Kidney tubule cell (primary cell): ENCODE results near the gene AQP2.
A peak's percentile ranks its signal among the peaks of the same experiment; 100 is the strongest.

Experiments used
- DNase-seq: peaks from one replicate; pipeline ENCODE4 v3.0.0-alpha.2; 2018; ENCODE audit warnings: low spot score

AQP2 gene, protein sequence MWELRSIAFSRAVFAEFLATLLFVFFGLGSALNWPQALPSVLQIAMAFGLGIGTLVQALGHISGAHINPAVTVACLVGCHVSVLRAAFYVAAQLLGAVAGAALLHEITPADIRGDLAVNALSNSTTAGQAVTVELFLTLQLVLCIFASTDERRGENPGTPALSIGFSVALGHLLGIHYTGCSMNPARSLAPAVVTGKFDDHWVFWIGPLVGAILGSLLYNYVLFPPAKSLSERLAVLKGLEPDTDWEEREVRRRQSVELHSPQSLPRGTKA

DNA sequence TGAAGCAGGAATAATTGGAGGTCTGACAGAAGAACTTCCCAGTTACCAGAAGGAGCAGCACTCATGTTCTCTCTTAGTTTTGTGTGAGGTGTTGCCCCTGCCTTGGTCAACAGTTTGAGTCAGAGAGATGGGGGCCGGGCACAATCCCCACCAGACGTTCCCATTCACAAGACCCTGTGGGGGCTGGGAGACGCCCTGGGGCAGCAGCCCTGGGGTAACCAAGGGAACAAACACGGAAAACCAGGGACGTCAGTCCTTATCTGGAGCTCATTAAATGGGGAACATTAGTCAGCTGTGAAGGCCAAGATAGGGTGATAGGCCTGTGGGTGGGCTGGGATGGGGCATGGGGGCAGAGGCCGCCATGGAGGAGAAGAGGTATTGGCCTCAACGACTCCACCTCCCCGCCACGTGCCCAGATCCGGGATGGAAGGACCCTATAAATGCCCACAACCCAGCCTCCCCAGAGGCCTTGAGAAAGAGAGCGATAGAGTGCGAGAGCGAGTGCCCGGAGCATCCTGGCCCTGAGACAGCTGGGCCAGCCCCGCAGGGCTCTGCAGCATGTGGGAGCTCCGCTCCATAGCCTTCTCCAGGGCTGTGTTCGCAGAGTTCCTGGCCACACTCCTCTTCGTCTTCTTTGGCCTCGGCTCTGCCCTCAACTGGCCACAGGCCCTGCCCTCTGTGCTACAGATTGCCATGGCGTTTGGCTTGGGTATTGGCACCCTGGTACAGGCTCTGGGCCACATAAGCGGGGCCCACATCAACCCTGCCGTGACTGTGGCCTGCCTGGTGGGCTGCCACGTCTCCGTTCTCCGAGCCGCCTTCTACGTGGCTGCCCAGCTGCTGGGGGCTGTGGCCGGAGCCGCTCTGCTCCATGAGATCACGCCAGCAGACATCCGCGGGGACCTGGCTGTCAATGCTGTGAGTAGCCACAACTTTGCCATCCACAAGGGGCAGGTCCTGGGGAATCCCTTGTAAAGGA is at the start of gene AQP2:
Gene AQP2 (plus strand): TSS at position 465 of the 979 bp plus-strand sequence. CDS start 94 bp downstream, at position 559.
- no peak for DNase-seq

DNA sequence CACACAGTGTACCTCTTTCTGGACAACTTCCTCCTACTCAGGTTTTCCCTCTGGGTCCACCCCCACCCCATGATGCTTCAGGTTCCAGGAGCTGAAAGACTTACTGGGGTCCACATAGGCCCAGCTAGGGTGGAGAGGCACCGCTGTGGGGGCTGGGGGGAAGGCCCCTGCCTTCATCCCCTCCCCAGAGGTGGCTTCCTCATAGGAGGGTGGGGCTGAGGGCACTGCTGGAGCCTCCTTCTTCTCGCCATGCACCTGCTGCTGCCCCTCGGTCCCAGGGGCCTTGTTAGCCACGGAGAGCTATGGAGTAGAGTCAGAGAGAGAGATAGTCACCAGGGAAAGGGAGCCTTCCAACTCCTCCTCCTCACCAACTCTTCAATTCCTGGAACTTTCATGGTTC is 49.5 kb upstream of the AQP2 start:
- no peak for DNase-seq

DNA sequence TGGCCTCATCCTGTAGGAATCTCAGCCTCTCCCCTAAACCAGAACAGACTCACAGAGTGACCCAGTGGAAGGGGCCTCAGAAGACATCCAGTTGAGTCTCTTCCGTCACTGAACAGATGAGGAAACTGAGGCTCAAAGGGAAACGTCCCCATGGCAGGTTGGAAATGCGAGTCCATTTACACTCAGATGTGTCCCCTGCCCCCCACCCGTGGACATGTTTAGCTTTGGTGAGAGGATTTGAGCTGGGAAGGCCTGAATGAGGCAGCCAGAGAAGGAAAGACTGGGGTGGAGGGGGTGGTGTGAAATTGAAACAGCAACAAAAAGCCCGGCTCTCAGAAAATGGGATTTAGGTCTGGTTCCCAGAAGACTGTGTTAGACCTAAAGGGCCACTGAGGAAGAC is 48.6 kb upstream of the AQP2 start:
- DNase-seq: no peak

DNA sequence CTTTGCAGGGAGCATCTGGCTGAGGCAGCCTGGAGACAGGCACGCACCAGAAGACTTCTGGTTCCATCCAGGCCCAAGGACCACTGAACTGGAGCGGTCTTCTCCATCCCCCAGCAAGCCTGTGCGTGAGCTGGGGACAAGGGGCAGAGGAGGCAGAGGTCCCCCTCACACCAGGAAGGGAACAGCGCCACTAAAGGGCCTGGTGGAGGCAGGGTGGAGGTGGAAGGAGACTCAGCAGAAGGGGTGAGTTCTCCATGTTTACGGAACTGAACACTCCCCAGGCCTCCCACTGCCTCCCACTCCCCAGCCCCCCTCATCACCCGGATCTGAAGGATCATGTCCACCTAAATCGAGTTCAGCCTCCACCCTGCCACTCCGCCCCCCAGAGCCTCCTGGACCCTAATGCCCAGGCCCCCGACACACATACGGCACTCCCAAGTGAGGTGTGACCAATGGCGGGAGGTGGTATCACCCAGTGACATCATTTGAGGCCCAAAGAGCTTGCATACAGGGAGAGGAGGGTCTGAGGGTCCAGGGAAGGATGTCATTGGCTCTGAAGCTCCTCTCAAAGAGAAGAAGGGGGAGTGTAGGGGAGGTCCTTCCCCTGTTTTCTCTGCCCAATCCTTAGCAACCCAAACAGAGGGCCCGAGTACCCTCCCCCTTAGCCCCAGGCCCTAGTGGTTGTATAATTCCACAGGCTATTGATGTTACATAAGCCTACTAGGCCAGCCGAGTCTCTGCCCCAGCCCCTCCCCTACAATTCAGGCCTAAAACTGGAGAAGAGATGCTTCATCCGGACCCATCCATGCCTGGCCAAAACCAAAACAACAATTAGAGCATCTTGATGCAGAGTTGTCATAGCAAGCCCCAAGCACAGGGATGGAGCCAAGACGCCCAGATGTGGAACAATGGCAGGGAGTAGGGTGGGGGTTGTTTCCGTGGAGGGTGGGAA is 47.9 kb upstream of the AQP2 start:
- DNase-seq: no peak

DNA sequence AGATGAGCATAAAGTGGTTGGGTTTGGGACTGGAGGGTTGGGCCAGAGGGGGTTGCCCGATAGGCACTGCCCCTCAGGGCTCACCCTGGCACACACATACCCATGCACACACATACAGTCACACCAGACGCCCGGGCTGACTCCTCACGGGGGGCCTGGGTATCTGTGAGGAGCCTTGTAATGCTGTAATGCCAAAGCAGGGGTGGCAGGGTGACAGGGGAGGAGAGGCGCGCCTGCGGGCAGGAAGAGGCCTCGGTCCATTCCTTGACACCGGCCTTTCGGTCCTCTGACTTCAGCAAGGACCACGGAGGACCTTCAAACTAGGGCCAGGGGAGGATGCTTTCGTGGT is 47.2 kb upstream of the AQP2 start:
- DNase-seq: no peak

DNA sequence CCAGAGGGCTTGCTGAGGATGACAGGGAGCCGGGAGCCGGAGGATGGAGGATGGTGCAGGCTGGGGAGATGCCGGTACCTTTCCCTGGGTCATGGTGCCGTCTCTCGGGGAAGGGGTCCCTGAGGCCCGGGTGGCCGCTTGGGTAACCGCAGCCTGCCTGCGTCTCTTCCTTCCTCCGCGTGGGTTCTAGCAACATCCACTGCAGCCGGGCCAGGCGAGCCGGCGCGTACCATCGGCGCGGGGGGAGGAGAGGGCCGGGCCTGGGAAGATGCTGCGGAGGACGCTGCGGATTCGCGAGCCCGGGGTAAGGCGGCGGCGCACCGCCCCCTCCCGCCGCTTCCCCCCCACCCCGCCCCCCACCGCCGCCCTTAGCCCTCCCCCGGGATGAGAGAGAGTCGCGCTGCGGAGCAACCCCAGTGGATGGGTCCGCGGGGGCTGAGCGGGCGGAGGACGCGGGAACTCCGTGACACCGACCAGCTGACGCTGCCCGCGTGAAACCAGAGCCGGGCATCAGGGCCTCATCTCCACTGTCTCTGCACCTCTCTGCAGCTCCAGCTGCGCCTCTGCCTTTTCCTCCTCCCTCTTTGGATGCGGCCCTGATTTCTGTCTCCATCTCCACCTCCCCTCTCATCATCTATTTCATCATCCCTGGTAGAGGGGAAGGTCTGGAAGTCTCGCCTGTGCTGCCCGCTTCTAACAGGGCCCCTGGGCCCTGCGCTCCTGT is 46.7 kb upstream of the AQP2 start, which contains the start of gene FAIM2:
Gene FAIM2 (minus strand): TSS at position 201 of the 724 bp plus-strand sequence. CDS start 108 bp downstream, at position 93.
- no peak for DNase-seq

DNA sequence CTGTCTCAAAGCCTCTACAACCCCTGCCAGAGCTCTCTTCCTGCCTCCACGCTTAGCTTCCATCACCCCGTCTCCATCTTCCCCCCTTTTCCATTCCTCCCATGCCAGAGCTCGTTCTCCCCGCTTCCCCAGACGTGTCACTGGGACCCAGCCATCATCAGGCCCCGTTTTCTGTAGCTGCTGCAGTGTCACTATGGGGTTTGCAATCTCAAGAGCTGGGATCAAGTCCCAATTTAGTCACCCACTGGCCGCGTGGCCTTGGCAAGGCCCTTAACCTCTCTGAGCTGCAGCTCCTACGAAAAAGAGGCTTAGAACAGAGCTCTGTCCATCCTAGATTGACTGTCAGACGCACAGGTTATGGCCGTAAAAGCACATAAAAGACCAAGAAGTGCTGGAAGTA is 45.9 kb upstream of the AQP2 start:
- DNase-seq: no peak

DNA sequence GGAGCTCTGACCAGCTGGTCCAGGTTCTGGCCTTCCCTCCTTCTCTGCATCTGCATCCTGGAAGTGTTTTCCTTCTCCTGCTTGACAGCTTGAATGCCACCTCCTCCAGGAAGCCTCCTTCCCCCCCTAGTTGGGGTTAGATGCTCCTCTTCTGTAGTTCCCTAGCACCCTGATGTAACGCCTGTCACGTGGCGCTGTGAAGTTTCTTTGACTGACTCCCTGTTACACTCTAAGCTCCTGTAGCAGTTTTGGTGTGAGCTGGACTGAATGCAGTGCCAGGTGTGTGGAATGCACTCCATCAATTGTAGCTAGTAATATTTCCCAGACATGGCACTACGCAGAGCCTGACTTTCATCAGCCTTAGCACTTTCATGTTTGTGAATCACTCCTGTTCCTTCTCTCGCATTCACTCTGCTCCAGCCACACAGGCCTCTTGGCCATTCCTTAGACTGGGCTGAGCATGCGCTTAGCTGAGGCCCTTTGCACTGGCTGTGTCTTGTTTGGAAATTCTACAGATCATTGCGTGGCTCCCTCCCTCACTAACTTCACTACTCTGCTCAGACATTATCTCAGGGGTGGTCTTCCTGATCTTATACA is 44.7 kb upstream of the AQP2 start:
- DNase-seq: no peak

DNA sequence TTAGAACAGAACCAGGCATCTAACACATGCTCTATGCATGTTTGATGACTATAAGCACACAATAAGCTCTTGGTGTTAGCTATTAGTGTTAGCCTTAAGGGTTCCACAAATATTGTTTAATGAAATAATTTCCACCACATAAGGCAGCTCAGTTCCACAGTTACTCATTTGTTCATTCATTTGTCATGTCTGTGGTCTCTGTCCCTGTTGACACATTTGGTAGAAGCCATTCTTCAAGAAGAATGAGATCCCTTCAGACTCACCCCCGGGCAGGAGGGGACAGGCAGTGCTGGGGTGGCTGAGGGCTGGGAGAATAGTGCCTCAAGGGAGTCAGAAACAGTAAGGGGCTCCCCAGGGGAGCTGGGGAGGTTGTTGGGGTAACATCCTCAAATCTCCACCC is 43.2 kb upstream of the AQP2 start:
- no peak for DNase-seq

DNA sequence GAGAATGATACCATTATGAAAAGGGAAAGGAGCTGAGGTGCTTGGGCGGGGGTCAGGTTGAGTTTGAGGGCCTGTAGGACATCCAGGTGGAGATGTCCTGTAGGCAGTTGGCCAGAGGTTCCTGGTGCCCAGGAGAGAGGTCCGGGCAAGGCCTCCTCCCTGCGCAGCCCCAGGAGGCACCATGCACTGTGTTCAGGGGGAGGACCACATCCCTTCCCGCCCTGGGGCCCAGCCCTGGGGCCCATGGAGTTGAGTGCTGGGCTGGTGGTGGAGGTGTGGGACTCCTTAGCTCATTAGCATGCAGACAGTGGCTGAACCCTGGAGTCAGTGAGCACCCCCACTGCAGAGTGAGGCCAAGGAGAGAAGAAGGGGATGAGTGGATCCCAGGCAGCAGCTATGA is 41.2 kb upstream of the AQP2 start:
- no peak for DNase-seq

DNA sequence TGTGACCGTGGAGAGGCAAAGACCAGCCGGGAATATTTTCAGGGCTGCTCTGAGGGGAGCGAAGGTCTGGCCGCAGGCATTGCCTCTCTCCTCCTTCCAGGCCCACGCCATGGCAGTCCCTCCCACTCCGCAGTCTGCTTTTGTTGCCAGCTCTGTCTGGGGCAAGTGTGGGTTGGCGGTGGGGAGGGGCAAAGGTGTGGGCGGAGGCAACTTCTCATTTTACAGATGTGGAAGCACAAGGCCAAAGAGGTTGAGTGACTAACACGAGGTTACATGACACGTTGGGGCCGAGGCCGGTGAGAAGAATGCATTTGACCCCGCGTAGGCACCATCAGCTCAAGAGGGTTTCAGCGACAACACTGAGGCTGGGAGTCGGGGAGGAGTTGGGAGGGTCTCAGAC is 40.7 kb upstream of the AQP2 start:
- DNase-seq: peak; percentile 69

DNA sequence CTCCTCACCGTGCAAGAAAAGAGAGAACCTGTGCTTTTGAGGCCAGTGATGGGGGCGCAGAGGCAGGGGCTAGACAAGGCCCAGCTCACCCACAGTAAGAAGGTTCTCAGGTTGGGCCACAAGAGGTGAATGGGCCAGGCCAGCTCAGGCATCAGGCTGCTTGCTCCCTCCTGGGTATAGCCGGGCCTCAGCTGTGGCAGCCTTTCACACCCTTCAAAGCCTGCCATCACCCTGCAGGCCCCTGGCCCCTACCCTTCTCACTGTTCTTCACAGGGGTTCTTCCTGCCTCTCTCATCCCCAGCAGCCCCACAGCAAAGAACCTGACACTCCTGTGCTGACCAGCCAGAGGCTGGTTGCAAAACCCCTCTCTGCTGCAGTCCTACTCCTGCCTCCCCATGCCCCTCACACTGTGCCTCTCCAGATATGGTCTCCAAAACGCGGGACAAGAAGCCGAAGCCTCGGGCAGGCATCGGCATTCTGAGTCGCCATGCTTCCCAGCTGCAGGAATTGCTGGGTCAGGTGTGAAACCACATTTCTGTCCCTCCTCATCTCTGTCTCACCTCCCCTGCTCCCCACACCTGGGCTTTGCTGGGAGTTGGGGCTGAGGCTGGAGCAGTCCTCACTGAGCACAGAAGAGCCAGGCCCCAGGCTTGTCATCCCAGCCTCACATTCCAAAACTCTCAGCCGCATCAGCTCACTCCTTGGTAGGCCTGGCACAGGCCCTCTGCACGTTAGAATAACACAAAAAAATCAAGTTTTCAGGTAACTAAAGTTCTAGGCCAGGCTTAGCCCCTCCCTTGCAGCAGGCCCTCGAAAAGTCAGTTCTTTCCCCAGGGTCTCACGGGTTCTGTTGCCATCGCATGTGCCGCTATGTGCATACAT is 40.0 kb upstream of the AQP2 start:
- no peak for DNase-seq

DNA sequence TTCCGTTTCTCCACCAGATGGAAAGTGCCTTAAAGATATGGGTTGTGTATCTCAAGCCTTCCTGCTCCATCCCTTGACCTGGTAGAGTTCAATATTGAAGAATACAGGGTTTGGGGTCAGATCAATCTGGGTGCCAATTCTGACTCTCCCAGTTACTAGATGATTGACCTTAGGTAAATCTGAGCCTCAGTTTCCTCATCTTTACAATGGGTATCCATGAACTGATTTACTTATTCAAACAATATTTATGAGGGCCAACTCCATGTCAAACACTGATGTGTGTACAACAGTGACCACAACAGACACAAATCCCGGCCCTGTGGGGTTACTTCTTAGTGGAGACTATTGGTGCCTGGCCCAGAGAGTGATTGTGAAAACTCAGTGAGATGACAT is 39.3 kb upstream of the AQP2 start:
- no peak for DNase-seq

DNA sequence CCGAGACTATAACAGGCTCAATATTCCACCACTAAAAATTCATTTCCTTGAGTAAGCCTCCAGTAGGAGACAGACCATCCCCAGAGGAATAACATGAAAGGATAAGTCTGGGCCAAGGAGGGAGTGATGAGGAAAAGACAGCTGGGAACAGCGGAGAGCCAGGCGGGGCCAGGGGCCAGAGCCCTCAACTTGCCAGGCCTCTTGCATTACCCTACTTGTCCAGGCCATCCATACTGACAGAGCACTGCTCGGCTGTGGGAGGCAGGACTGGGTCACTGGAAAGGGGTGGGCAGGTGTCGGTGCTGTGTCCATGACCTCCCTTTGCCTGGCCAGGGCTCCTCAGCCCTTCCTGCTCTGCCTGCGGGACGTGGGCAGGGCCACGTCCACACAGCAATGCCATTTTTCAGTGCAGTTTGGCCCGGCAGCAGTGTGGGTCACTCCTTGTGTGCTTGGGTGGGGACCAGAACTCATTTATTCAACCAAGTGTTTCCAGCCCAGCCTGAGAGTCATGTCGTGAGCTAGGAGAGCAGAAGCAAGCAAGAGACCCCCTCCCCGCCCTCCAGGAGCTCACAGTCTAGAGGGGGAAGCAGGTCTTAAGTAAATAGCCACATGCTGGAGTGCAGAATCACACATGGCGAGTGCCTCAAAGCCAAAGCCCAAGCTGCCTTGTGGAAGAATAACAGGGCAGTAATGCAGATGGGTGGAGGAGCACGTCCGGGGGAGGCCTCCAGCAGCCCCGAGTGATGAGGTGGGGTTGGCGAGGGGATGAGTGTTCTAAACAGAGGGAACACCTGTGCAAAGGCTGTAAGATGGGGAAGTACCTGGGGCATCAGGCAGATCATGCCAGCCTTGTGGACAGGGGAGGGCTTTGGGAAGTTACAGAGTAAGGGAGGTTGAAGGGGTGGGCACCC is 37.9 kb upstream of the AQP2 start:
- DNase-seq: no peak

DNA sequence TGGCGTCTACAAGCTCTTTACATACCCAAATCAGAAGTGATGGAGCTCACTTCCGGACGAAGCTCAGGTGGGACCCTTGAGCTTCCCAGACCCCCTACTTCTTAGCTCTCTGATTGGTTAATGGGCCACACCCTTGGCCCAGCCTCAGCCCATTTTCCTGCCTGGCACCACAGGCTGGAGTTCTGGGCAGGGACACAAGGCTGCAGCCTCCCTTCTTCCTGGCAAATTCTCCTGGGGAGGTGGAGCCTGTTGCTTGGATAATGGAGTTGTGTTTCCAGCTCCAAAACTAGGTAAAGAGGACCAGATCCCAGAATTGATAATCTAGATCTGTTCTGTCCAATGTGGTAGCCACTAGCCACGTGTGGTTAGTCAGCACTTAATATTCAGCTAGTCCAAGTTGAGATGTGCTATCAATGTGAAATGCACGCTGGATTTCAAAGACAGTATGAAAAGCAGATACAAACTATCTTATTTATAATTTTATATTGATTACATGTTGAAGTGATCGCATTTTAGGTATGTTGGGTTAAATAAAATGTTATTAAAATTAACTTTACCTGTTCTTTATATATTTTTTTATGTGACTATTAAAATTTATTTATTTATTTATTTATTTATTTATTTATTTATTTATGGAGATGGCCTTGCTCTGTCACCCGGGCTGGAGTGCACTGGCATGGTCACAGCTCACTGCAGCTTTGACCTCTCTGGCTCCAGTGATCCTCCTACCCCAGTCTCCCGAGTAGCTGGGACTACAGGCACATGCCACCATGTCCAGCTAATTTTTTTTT is 34.2 kb upstream of the AQP2 start:
- no peak for DNase-seq

DNA sequence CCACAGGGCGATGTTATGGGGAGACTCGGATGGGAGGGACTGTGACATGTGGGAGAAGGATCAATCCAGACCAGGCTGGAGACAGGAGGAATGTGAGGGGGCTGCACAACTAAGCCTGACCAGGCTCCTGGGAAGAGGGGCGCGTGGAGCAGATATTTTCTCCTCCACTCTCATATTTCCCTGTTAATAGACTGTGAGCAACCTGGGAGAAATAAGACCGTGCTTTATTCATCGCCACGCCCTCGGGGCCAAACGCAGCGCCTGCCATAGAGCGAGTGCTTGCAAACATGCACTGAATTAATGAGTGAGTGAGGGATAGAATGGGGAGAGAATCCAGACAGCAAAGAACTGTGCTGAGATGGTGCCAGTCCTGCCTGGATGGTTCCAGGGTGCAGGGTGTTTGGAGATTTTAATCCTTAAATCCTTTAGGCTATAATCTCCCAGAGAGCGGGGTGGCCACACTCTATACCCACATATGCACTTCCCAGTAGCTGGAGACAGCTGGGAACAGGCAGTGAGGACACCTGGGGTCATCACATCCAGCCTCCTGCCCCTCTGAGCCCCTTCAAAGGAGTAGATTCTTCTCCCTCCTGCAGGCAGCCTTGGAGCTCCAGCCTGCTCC is 33.3 kb upstream of the AQP2 start:
- DNase-seq: no peak

DNA sequence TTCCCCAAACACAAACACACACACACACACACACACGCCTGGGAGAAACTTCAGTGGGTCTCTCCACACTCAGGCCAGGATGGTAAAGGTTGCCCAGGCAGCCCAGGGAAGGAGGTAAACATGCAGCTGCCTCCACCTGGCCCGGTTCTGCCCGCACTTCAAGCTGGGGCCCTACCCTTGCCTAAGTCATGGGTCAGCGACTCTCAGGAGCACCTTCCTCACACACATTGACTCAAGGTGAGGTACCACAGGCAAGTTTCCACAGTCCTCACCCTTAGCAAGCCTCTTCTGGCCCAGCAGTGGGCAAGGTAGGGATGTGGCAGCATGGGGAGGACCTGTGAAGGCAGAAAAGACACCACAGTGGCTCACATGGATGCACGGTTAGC is 32.8 kb upstream of the AQP2 start:
- DNase-seq: no peak
